HT1080 (cell line): Measurements from ENCODE around the gene SP140. TPM values are rescaled to one million over a fixed set of nuclear protein-coding genes. Genes with fewer than 3 reads are reported as not detected.

Experiments used
- DNase-seq: peaks from one replicate; pipeline ENCODE4 v3.0.0-alpha.2; 2015; ENCODE audit warnings: low read depth
- polyA plus RNA-seq, 2 experiments: library from polyadenylated mRNA; depleted of rRNA; stranded (reverse); fragments of >200 nt; gene quantifications; 2 replicates each; pipeline ENCODE4 v1.2.3, GENCODE V29; 2015
- total RNA-seq: library from RNA; depleted of rRNA; stranded (reverse); fragments of >200 nt; shearing (Covaris generic); gene quantifications from 2 replicates; pipeline ENCODE4 v1.2.3, GENCODE V29; 2014; rRNA removed

SP140 gene
- 6.9 and 9.3 TPM in 2 replicates for total RNA-seq
- 2.9 and 3.1 TPM in 2 replicates for polyA plus RNA-seq (2015; cell fraction: cytosol; rRNA removed)
- 4.7 and 6.8 TPM in 2 replicates for polyA plus RNA-seq (2015; cell fraction: nucleus; rRNA removed)

- DNase-seq, result no peak
Observed at GRCh38 chr2:230225486-230225885, at the start of gene SP140. SP140 (plus strand) TSS chr2:230225736; CDS start chr2:230225845, 109 bp downstream.

- no peak for DNase-seq
Observed at GRCh38 chr2:230176996-230177395, 48.5 kb upstream of the SP140 start.

GRCh38 chr2:230178546-230179485, 46.7 kb upstream of the SP140 start:
- no peak for DNase-seq

GRCh38 chr2:230179907-230180306, 45.6 kb upstream of the SP140 start:
- DNase-seq, result no peak

GRCh38 chr2:230181195-230181594, 44.3 kb upstream of the SP140 start:
- no peak for DNase-seq

- DNase-seq, result no peak
Observed at GRCh38 chr2:230184727-230185578, 40.6 kb upstream of the SP140 start.

GRCh38 chr2:230202430-230203109, 23.0 kb upstream of the SP140 start:
- DNase-seq, result no peak

- DNase-seq, result no peak
Observed at GRCh38 chr2:230203110-230203676, 22.3 kb upstream of the SP140 start.

- no peak for DNase-seq
Observed at GRCh38 chr2:230205034-230205433, 20.5 kb upstream of the SP140 start.

- no peak for DNase-seq
Observed at GRCh38 chr2:230205721-230206120, 19.8 kb upstream of the SP140 start.

GRCh38 chr2:230208576-230208975, 17.0 kb upstream of the SP140 start:
- DNase-seq, result no peak

GRCh38 chr2:230209422-230210051, 16.0 kb upstream of the SP140 start:
- DNase-seq, result no peak

- peak; percentile 16 for DNase-seq
Observed at GRCh38 chr2:230216489-230216888, 9.0 kb upstream of the SP140 start.

- DNase-seq, result no peak
Observed at GRCh38 chr2:230217424-230217823, 8.1 kb upstream of the SP140 start.

GRCh38 chr2:230218421-230218820, 7.1 kb upstream of the SP140 start:
- DNase-seq, result no peak

- DNase-seq, result peak; percentile 95
Observed at GRCh38 chr2:230219419-230220331, 5.9 kb upstream of the SP140 start, which contains the start of gene SP110. SP110 (minus strand) TSS chr2:230219984; CDS start chr2:230216927, 3,057 bp downstream.

- no peak for DNase-seq
Observed at GRCh38 chr2:230220347-230220969, 5.1 kb upstream of the SP140 start.

GRCh38 chr2:230221493-230221892, 4.0 kb upstream of the SP140 start:
- no peak for DNase-seq

- DNase-seq, result peak; percentile 40
Observed at GRCh38 chr2:230222829-230223228, 2.7 kb upstream of the SP140 start.
